Measurements from ENCODE around the gene SPIN1.
A peak's percentile ranks its signal among the peaks of the same experiment; 100 is the strongest.
"Not testable (repeated sequence)": the region's sequence is repeated elsewhere in the genome, so short reads cannot be mapped to it uniquely, and the experiment has no call there.

Gene SPIN1

DNA sequence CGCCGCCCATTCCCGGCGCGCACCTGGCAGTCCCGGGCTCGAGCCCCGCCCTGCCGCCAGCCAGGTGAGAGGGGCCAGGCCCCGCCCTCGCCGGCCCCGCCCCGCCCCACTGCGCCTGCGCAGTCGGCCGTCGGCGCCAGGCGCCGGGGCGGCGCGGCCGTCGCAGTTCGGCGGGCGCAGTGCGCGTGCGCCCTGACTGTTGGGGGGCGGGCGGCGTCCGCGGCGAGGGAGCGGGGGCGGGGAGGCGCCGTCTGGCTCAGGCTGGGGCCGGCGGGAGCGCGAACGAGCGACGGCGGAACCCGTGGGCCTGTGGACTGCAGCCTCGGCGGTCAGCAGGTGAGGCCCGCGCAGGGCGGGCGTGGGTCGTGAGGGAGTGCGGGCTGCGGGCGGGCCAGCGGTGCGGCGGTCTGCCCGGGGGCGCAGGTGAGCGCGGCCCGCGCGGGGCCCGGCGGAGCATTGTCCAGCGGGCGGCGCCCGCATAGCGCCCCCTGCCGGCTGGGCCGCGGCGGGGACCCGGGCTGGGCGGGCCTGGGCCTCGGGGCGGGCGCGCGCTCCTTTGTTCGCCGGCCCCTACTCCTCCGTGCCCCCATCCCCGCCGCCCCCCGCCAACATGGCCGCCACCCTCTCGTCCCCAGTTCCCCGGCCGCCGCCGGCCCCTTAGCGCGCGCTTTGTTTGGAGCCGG is at the start of gene SPIN1:
TSS of gene SPIN1 (plus strand) at position 242 of the 683 bp plus-strand sequence. CDS start 38,096 bp downstream, outside the sequence.
- peak; percentile 83 to 90 for DNase-seq
- TF ChIP-seq POLR2A (IDR thresholded peaks at IDR 0.05; ENCODE audit: low read length): no peak
- TF ChIP-seq GATA1 (IDR thresholded peaks at IDR 0.05; ENCODE audit: low read depth, low read length): no peak

DNA sequence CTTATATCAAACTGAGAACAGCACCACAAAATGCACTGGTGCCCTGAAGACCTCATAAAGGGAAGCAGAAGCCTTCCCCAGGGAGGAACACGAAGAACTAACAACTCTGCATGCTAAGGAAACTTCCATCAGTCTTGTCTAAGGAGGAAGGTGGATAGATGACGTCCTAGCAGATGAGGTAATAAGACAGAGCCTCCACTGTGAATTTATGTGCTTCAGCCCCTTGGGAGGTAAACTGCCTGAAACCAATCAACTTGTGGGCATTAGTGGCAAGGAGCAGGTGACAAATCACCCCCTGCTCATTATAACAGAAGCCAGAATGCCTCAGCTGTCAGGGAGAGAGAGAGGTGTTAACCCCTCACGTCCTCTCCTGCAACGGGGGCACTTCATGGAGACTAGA is 48.9 kb upstream of the SPIN1 start:
- no peak for DNase-seq
- TF ChIP-seq GATA1 (IDR thresholded peaks at IDR 0.05; ENCODE audit: low read depth, low read length) (no peak), POLR2A (IDR thresholded peaks at IDR 0.05; ENCODE audit: low read length) (no peak)

DNA sequence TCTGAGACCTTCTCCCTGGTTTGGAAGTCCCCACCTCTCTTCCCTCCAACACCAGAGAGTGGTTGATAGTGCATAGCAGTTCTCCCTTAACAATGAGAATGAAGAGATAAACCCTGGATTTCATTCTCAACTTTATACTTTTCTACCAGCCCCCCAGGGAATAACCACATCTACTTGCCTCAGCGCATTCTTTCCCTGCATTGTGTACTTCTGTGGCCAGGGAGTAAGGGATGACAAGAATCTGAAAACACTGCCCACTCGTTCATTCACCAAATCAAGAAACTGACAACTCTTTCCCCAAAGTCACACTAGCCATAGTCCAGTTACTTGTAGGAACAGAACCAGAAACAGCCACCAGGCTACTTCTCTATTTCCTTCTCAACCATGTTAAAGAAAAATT is 46.0 kb upstream of the SPIN1 start:
- no peak for DNase-seq
- TF ChIP-seq GATA1 (IDR thresholded peaks at IDR 0.05; ENCODE audit: low read depth, low read length): no peak
- TF ChIP-seq POLR2A (IDR thresholded peaks at IDR 0.05; ENCODE audit: low read length): no peak

GRCh38 chr9:88344013-88344412 is 44.2 kb upstream of the SPIN1 start:
- TF ChIP-seq GATA1 (IDR thresholded peaks at IDR 0.05; ENCODE audit: low read depth, low read length) (no peak), POLR2A (IDR thresholded peaks at IDR 0.05; ENCODE audit: low read length) (no peak)
- no peak for DNase-seq

DNA sequence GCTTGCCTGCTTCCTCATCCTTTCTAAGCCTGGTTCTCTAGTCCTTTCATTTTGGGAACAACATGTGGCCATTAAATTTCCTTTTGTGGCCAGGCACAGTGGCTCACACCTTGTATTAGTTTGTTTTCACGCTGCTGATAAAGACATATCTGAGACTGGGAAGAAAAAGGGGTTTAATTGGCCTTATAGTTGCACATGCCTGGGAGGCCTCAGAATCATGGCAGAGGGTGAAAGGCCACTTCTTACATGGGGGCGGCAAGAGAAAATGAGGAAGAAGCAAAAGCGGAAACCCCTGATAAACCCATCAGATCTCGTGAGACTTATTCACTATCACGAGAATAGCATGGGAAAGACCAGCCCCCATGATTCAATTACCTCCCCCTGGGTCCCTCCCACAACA is 37.9 kb upstream of the SPIN1 start:
- DNase-seq: not testable (repeated sequence)

- no peak for DNase-seq
- TF ChIP-seq GATA1 (IDR thresholded peaks at IDR 0.05; ENCODE audit: low read depth, low read length) (no peak), POLR2A (IDR thresholded peaks at IDR 0.05; ENCODE audit: low read length) (no peak)
Measured at GRCh38 chr9:88355166-88355565, 33.1 kb upstream of the SPIN1 start.

- not testable (repeated sequence) for DNase-seq
Measured at GRCh38 chr9:88357250-88357649, 31.0 kb upstream of the SPIN1 start.

DNA sequence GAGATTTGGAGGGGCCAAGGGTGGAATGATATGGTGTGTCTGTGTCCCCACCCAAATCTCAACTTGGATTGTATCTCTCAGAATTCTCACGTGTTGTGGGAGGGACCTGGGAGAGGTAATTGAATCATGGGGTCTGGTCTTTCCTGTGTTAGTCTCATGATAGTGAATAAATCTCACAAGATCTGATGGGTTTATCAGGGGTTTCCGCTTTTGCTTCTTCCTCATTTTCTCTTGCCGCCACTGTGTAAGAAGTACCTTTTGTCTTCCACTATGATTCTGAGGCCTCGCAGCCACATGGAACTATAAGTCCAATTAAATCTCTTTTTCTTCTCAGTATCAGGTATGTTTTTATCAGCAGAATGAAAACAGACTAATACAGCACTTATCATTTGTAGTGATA is 29.5 kb upstream of the SPIN1 start:
- TF ChIP-seq GATA1 (IDR thresholded peaks at IDR 0.05; ENCODE audit: low read depth, low read length) (no peak), POLR2A (IDR thresholded peaks at IDR 0.05; ENCODE audit: low read length) (no peak)
- DNase-seq: no peak

DNA sequence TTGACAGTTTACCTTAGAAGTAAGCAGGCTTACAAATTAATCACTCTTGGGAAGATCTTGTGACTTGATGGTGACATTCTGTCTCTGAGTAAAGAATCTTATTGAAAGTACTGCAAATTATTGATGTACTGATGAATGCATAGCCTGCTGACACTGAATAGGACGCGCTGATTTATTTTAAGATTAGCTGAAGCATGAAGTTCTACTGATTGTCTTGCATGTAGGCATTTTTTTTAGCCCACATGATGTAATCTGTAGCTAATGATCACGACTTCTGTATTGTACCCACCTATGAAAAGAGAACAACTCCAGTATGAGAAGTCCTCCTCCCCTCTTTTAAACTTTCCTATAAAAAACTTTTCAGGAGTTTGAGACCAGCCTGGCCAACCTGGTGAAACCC is 28.3 kb upstream of the SPIN1 start:
- no peak for DNase-seq
- TF ChIP-seq POLR2A (IDR thresholded peaks at IDR 0.05; ENCODE audit: low read length) (no peak), GATA1 (IDR thresholded peaks at IDR 0.05; ENCODE audit: low read depth, low read length) (no peak)

GRCh38 chr9:88362681-88363080 is 25.6 kb upstream of the SPIN1 start:
- TF ChIP-seq POLR2A (IDR thresholded peaks at IDR 0.05; ENCODE audit: low read length) (no peak), GATA1 (IDR thresholded peaks at IDR 0.05; ENCODE audit: low read depth, low read length) (no peak)
- no peak for DNase-seq

DNA sequence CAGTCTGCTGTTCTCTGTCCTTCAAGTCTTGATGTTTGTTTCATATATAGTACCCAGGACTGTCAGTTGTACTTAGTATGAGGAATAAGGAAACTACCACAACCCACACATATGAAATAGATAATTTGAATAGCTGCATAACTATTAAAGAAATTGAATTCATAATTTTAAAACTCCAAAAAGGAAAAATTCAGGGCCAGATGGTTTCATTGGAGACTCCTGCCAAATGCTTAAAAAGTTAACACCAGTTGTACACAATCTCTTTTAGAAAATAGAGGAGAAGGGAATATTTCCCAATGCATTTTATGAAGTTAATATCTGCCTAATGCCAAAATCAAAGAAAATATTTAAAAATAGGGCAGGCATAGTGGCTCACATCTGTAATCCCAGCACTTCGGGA is 24.6 kb upstream of the SPIN1 start:
- TF ChIP-seq POLR2A (IDR thresholded peaks at IDR 0.05; ENCODE audit: low read length): no peak
- TF ChIP-seq GATA1 (IDR thresholded peaks at IDR 0.05; ENCODE audit: low read depth, low read length): no peak
- no peak for DNase-seq

GRCh38 chr9:88364706-88365105 is 23.5 kb upstream of the SPIN1 start:
- DNase-seq: no peak
- no peak for TF ChIP-seq GATA1 (IDR thresholded peaks at IDR 0.05; ENCODE audit: low read depth, low read length)
- TF ChIP-seq POLR2A (IDR thresholded peaks at IDR 0.05; ENCODE audit: low read length): no peak

DNA sequence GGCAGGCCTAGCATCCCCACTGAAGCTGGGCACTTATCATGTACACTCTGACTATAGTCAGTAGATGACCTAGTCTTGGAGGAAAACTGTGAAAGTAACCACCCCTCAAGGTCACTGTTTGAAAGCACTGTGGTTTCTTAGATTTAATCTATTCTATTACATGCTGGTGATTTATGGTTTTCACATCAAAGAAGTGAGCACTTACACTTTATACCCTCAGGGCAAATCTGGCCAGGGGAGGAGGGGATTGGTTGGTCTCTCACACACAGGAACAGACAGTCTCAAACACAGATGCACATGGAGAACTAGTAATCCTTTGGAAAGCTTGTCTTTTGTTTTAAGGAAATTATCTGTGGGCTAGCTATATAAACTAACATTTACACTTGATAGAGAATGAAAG is 17.9 kb upstream of the SPIN1 start:
- no peak for TF ChIP-seq POLR2A (IDR thresholded peaks at IDR 0.05; ENCODE audit: low read length)
- no peak for TF ChIP-seq GATA1 (IDR thresholded peaks at IDR 0.05; ENCODE audit: low read depth, low read length)
- DNase-seq: no peak

GRCh38 chr9:88372103-88372654 is 16.1 kb upstream of the SPIN1 start:
- no peak for TF ChIP-seq GATA1 (IDR thresholded peaks at IDR 0.05; ENCODE audit: low read depth, low read length)
- TF ChIP-seq POLR2A (IDR thresholded peaks at IDR 0.05; ENCODE audit: low read length): no peak
- DNase-seq: no peak

- no peak for TF ChIP-seq GATA1 (IDR thresholded peaks at IDR 0.05; ENCODE audit: low read depth, low read length)
- TF ChIP-seq POLR2A (IDR thresholded peaks at IDR 0.05; ENCODE audit: low read length): no peak
- no peak for DNase-seq
Measured at GRCh38 chr9:88373045-88373444, 15.2 kb upstream of the SPIN1 start.

Measured in erythroblast (primary cell).